MG63 (cell line): ENCODE results near the gene KCNK6. TPM values are rescaled to one million over a fixed set of nuclear protein-coding genes. Genes with fewer than 3 reads are reported as not detected.

Experiments
- DNase-seq: peaks from one replicate; pipeline ENCODE4 v3.0.0-alpha.2; 2020
- H3K27me3 ChIP-seq: fragments of 250-450 bp; sonication (Bioruptor Pico); 2 replicates; pipeline ENCODE4 v1.5.1; 2020; ENCODE audit warnings: mild to moderate bottlenecking, moderate library complexity
- H3K36me3 ChIP-seq: fragments of 250-450 bp; sonication (Bioruptor Pico); 2 replicates; pipeline ENCODE4 v1.5.1; 2020; ENCODE audit warnings: mild to moderate bottlenecking, moderate library complexity
- H3K4me3 ChIP-seq: fragments of 250-450 bp; sonication (Bioruptor Pico); 2 replicates; pipeline ENCODE4 v1.5.1; 2020; ENCODE audit warnings: mild to moderate bottlenecking, moderate library complexity
- H3K9me3 ChIP-seq: fragments of 250-450 bp; sonication (Bioruptor Pico); 2 replicates; pipeline ENCODE4 v1.5.1; 2020; ENCODE audit warnings: mild to moderate bottlenecking, moderate library complexity
- total RNA-seq: library from RNA; depleted of rRNA; stranded (reverse); fragments of >200 nt; shearing (Covaris generic); gene quantifications from 2 replicates; pipeline ENCODE4 v1.2.3, GENCODE V29; 2014; ENCODE audit warnings: low replicate concordance

The KCNK6 gene
- total RNA-seq, 1 experiment from 2014 or later = 6.6 TPM

DNA sequence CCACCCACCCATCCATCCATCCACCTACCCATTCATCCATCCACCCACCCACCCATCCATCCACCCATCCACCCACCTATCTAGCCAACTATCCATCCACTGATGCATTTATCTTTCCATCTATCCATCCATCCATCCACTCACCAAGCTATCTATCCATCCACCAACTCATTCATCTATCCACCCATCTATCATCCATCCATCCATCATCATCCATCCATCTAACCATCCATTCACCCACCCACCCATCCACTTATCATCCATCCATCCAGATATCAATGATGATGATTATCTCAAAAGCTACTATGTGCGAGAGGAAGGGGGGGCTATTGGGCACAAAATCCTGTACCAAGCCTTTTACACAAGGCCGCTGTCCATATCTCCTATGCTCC, 9.4 kb upstream of the KCNK6 start:
- DNase-seq = no peak
- peaks cover 45% of the 10 kb centered on the region for H3K36me3 ChIP-seq
- H3K4me3 ChIP-seq = no peak overlapping the region
- no peaks in the 10 kb centered on the region for H3K27me3 ChIP-seq
- no peaks in the 10 kb centered on the region for H3K9me3 ChIP-seq

GRCh38 chr19:38310986-38311385, 8.7 kb upstream of the KCNK6 start:
- H3K9me3 ChIP-seq = no peaks in the 10 kb centered on the region
- no peaks in the 10 kb centered on the region for H3K27me3 ChIP-seq
- H3K36me3 ChIP-seq = peaks cover 39% of the 10 kb centered on the region
- no peak for DNase-seq
- H3K4me3 ChIP-seq = no peak overlapping the region

- Histone ChIP-seq H3K36me3 (peaks cover 9% of the 10 kb centered on the region), H3K9me3 (no peaks in the 10 kb centered on the region), H3K4me3 (peak within 1 kb of the TSS; percentile 65), H3K27me3 (no peaks in the 10 kb centered on the region)
- peak; percentile 100 for DNase-seq
Observed at GRCh38 chr19:38315657-38316476, 3.8 kb upstream of the KCNK6 start, which contains the start of gene YIF1B. TSS of gene YIF1B (minus strand) at chr19:38315947. CDS start at chr19:38315917, 30 bp downstream.

DNA sequence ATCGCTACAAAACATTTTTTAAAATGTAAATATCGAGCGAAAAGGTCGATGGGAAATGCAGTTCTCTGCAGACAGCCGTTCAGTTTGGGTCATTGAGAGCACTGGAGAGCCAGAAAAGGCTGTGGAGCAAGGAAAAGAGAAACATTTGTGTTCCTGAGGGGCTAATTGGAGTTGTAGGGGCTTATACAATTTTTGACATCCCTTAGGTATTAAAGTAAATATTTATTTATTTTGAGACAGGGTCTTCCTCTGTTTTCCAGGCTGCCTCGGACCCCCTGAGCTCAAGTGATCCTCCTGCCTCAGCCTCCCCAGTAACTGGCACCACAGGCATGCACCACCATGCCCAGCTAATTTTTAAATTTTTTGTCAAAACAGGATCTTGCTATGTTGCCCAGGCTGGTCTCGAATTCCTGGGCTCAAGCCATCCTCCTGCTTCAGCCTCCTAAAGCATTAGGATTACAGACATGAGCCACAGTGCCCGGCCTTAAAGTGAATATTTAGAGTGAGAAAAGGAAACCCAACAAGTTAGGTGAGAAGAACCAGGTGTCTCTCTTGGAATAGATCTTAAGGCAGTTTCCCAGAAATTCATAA, 3.1 kb upstream of the KCNK6 start:
- H3K4me3 ChIP-seq = peak overlapping the region; percentile 39
- no peak for DNase-seq

GRCh38 chr19:38317104-38317612, 2.5 kb upstream of the KCNK6 start:
- no peak for DNase-seq
- no peaks in the 10 kb centered on the region for H3K27me3 ChIP-seq

More for the DNA sequence above, 3.1 kb upstream of the KCNK6 start:
- Histone ChIP-seq H3K36me3 (peaks cover 11% of the 10 kb centered on the region), H3K27me3 (no peaks in the 10 kb centered on the region), H3K9me3 (no peaks in the 10 kb centered on the region)

GRCh38 chr19:38318660-38319059, 985 bp upstream of the KCNK6 start:
- no peaks in the 10 kb centered on the region for H3K9me3 ChIP-seq
- H3K36me3 ChIP-seq = peaks cover 26% of the 10 kb centered on the region
- H3K27me3 ChIP-seq = no peaks in the 10 kb centered on the region
- no peak overlapping the region; the same call in 1 of the 2 replicates for H3K4me3 ChIP-seq
- DNase-seq = peak; percentile 62

More at GRCh38 chr19:38317104-38317612, 2.5 kb upstream of the KCNK6 start:
- Histone ChIP-seq H3K36me3 (peaks cover 16% of the 10 kb centered on the region), H3K9me3 (no peaks in the 10 kb centered on the region), H3K4me3 (no peak overlapping the region)

DNA sequence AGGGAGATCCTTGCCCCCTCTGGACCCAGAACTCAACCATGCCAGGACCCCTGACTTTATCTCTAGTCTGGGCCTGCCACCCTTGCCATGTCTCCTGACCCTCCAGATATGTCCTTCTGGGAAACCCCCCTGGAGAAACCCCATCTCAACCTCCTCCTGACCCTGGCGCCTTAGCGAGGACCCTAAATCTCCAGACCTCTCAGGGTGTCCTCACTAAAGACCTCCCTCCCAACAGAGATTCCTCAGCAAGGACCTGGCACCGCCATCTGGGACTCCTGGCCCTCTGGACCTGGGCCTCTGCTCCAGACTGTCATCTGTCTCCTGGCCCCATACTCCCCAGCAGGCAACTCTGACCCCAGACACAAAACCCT, 1.3 kb downstream of the KCNK6 start:
- Histone ChIP-seq H3K27me3 (no peaks in the 10 kb centered on the region), H3K4me3 (peak overlapping the region; percentile 69), H3K36me3 (peaks cover 46% of the 10 kb centered on the region), H3K9me3 (no peaks in the 10 kb centered on the region)
- no peak for DNase-seq

GRCh38 chr19:38321646-38322196, 2.1 kb downstream of the KCNK6 start:
- Histone ChIP-seq H3K4me3 (peak overlapping the region; percentile 69), H3K9me3 (no peaks in the 10 kb centered on the region), H3K36me3 (peaks cover 54% of the 10 kb centered on the region), H3K27me3 (no peaks in the 10 kb centered on the region)
- DNase-seq = peak; percentile 86

GRCh38 chr19:38323291-38323690, 3.6 kb downstream of the KCNK6 start:
- no peak overlapping the region for H3K4me3 ChIP-seq
- DNase-seq = no peak
- no peaks in the 10 kb centered on the region for H3K9me3 ChIP-seq

GRCh38 chr19:38324431-38324830, 4.8 kb downstream of the KCNK6 start:
- peaks cover 81% of the 10 kb centered on the region for H3K36me3 ChIP-seq
- H3K4me3 ChIP-seq = no peak overlapping the region
- no peaks in the 10 kb centered on the region for H3K9me3 ChIP-seq
- DNase-seq = no peak
- no peaks in the 10 kb centered on the region for H3K27me3 ChIP-seq

More at GRCh38 chr19:38323291-38323690, 3.6 kb downstream of the KCNK6 start:
- H3K36me3 ChIP-seq = peaks cover 69% of the 10 kb centered on the region
- H3K27me3 ChIP-seq = no peaks in the 10 kb centered on the region

DNA sequence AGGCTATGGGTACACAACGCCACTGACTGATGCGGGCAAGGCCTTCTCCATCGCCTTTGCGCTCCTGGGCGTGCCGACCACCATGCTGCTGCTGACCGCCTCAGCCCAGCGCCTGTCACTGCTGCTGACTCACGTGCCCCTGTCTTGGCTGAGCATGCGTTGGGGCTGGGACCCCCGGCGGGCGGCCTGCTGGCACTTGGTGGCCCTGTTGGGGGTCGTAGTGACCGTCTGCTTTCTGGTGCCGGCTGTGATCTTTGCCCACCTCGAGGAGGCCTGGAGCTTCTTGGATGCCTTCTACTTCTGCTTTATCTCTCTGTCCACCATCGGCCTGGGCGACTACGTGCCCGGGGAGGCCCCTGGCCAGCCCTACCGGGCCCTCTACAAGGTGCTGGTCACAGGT, 6.9 kb downstream of the KCNK6 start:
- Histone ChIP-seq H3K36me3 (peaks cover 88% of the 10 kb centered on the region), H3K9me3 (no peaks in the 10 kb centered on the region), H3K27me3 (no peaks in the 10 kb centered on the region), H3K4me3 (no peak overlapping the region)
- DNase-seq = no peak

GRCh38 chr19:38329651-38330050, 10.0 kb downstream of the KCNK6 start:
- H3K27me3 ChIP-seq = no peaks in the 10 kb centered on the region
- no peak overlapping the region for H3K4me3 ChIP-seq
- H3K36me3 ChIP-seq = peaks cover 62% of the 10 kb centered on the region
- no peak for DNase-seq
- H3K9me3 ChIP-seq = no peaks in the 10 kb centered on the region

GRCh38 chr19:38331728-38332127, 12.1 kb downstream of the KCNK6 start:
- H3K9me3 ChIP-seq = no peaks in the 10 kb centered on the region
- no peaks in the 10 kb centered on the region for H3K27me3 ChIP-seq
- peaks cover 41% of the 10 kb centered on the region for H3K36me3 ChIP-seq
- DNase-seq = no peak
- no peak overlapping the region for H3K4me3 ChIP-seq

GRCh38 chr19:38333245-38333644, 13.6 kb downstream of the KCNK6 start:
- no peaks in the 10 kb centered on the region for H3K27me3 ChIP-seq
- DNase-seq = no peak
- peaks cover 26% of the 10 kb centered on the region for H3K36me3 ChIP-seq
- no peak overlapping the region for H3K4me3 ChIP-seq
- H3K9me3 ChIP-seq = no peaks in the 10 kb centered on the region

- H3K36me3 ChIP-seq = peaks cover 5% of the 10 kb centered on the region
- no peaks in the 10 kb centered on the region for H3K27me3 ChIP-seq
- peak; percentile 99 for DNase-seq
- H3K4me3 ChIP-seq = peak overlapping the region; percentile 62
- H3K9me3 ChIP-seq = no peaks in the 10 kb centered on the region
Observed at GRCh38 chr19:38335949-38336637, 16.4 kb downstream of the KCNK6 start.

- H3K9me3 ChIP-seq = no peaks in the 10 kb centered on the region
- peak overlapping the region; percentile 62 for H3K4me3 ChIP-seq
- DNase-seq = peak; percentile 92
Observed at GRCh38 chr19:38336638-38337359, 17.2 kb downstream of the KCNK6 start.

More at GRCh38 chr19:38336638-38337359, 17.2 kb downstream of the KCNK6 start:
- Histone ChIP-seq H3K27me3 (no peaks in the 10 kb centered on the region), H3K36me3 (no peaks in the 10 kb centered on the region; the same call in 1 of the 2 replicates)
